Muscle layer of colon (tissue), 2 donors: Measurements from ENCODE around the gene AMN.

Source experiments
- H3K27ac ChIP-seq: one replicate; pipeline ENCODE4 v1.7.0; 2013; ENCODE audit warnings: low read depth, mild to moderate bottlenecking, low read length, moderate library complexity
- H3K27me3 ChIP-seq, 2 donors: one replicate each; pipeline ENCODE4 v1.7.0; 2013; ENCODE audit warnings: low read length in 2 of 2, mild to moderate bottlenecking in 2 of 2; ENCODE audit not compliant: insufficient read depth in 2 of 2, control insufficient read depth in 1 of 2
- H3K36me3 ChIP-seq: one replicate; pipeline ENCODE4 v1.7.0; 2013; ENCODE audit warnings: mild to moderate bottlenecking, low read length; ENCODE audit not compliant: insufficient read depth
- H3K4me1 ChIP-seq: one replicate; pipeline ENCODE4 v1.7.0; 2013; ENCODE audit warnings: mild to moderate bottlenecking, low read length; ENCODE audit not compliant: insufficient read depth
- H3K4me3 ChIP-seq, 2 donors: one replicate each; pipeline ENCODE4 v1.7.0; 2013; ENCODE audit warnings: low read length in 2 of 2, low read depth in 1 of 2, mild to moderate bottlenecking in 1 of 2, moderate library complexity in 1 of 2
- H3K9ac ChIP-seq: one replicate; pipeline ENCODE4 v1.7.0; 2013; ENCODE audit warnings: low read length
- H3K9me3 ChIP-seq: one replicate; pipeline ENCODE4 v1.7.0; 2013; ENCODE audit warnings: mild to moderate bottlenecking, low read length
- donor health status: abdominal sarcoma.
- donor health status: Adenocarcinoma of cecum.

Gene AMN

GRCh38 chr14:102916347-102917055, 6.0 kb upstream of the AMN start:
- H3K9ac ChIP-seq: no peak overlapping the region
- no peaks in the 10 kb centered on the region for H3K36me3 ChIP-seq
- H3K27me3 ChIP-seq: no peaks in the 10 kb centered on the region
- no peaks in the 10 kb centered on the region for H3K4me1 ChIP-seq
- H3K27ac ChIP-seq: no peak overlapping the region
- H3K9me3 ChIP-seq: no peaks in the 10 kb centered on the region
- no peak overlapping the region for H3K4me3 ChIP-seq

- H3K36me3 ChIP-seq: no peaks in the 10 kb centered on the region
- no peaks in the 10 kb centered on the region for H3K9me3 ChIP-seq
- no peak overlapping the region for H3K9ac ChIP-seq
- H3K4me3 ChIP-seq: no peak overlapping the region
- no peak overlapping the region for H3K27ac ChIP-seq
- H3K4me1 ChIP-seq: no peaks in the 10 kb centered on the region
- H3K27me3 ChIP-seq: peaks cover 0 to 3% of the 10 kb centered on the region in 2 donors
Observed at GRCh38 chr14:102917056-102917385, 5.4 kb upstream of the AMN start.

- H3K4me1 ChIP-seq: no peaks in the 10 kb centered on the region
- no peaks in the 10 kb centered on the region for H3K9me3 ChIP-seq
- H3K9ac ChIP-seq: no peak overlapping the region
- no peak overlapping the region for H3K4me3 ChIP-seq
- peaks cover 0 to 9% of the 10 kb centered on the region in 2 donors for H3K27me3 ChIP-seq
- no peak overlapping the region for H3K27ac ChIP-seq
- no peaks in the 10 kb centered on the region for H3K36me3 ChIP-seq
Observed at GRCh38 chr14:102917469-102918211, 4.8 kb upstream of the AMN start.

GRCh38 chr14:102918438-102918837, 4.0 kb upstream of the AMN start:
- Histone ChIP-seq H3K4me3 (no peak overlapping the region), H3K27me3 (peaks cover 0 to 17% of the 10 kb centered on the region in 2 donors), H3K36me3 (no peaks in the 10 kb centered on the region), H3K9me3 (no peaks in the 10 kb centered on the region), H3K9ac (no peak overlapping the region), H3K4me1 (no peaks in the 10 kb centered on the region), H3K27ac (no peak overlapping the region)

- H3K9me3 ChIP-seq: no peaks in the 10 kb centered on the region
- H3K9ac ChIP-seq: no peak overlapping the region
- peaks cover 9 to 37% of the 10 kb centered on the region in 2 donors for H3K27me3 ChIP-seq
- H3K27ac ChIP-seq: no peak overlapping the region
- H3K36me3 ChIP-seq: no peaks in the 10 kb centered on the region
- no peaks in the 10 kb centered on the region for H3K4me1 ChIP-seq
- no peak overlapping the region for H3K4me3 ChIP-seq
Observed at GRCh38 chr14:102920273-102920997, 2.0 kb upstream of the AMN start.

GRCh38 chr14:102920998-102921304, 1.5 kb upstream of the AMN start:
- peaks cover 9 to 40% of the 10 kb centered on the region in 2 donors for H3K27me3 ChIP-seq
- H3K36me3 ChIP-seq: no peaks in the 10 kb centered on the region
- no peak overlapping the region for H3K27ac ChIP-seq
- no peak overlapping the region for H3K4me3 ChIP-seq
- H3K9ac ChIP-seq: no peak overlapping the region
- no peaks in the 10 kb centered on the region for H3K4me1 ChIP-seq
- no peaks in the 10 kb centered on the region for H3K9me3 ChIP-seq

GRCh38 chr14:102923201-102923924, 900 bp downstream of the AMN start:
- Histone ChIP-seq H3K27me3 (peaks cover 9 to 52% of the 10 kb centered on the region in 2 donors), H3K4me3 (no peak overlapping the region), H3K4me1 (no peaks in the 10 kb centered on the region), H3K36me3 (no peaks in the 10 kb centered on the region), H3K9ac (no peak overlapping the region), H3K27ac (no peak overlapping the region), H3K9me3 (no peaks in the 10 kb centered on the region)

- H3K36me3 ChIP-seq: no peaks in the 10 kb centered on the region
- H3K27ac ChIP-seq: no peak overlapping the region
- H3K4me1 ChIP-seq: peaks cover 4% of the 10 kb centered on the region
- no peak overlapping the region for H3K4me3 ChIP-seq
- H3K27me3 ChIP-seq: peaks cover 9 to 59% of the 10 kb centered on the region in 2 donors
- H3K9me3 ChIP-seq: no peaks in the 10 kb centered on the region
- H3K9ac ChIP-seq: no peak overlapping the region
Observed at GRCh38 chr14:102923925-102924486, 1.5 kb downstream of the AMN start.

- Histone ChIP-seq H3K9ac (no peak overlapping the region), H3K4me3 (no peak overlapping the region), H3K27me3 (peaks cover 9 to 68% of the 10 kb centered on the region in 2 donors)
Observed at GRCh38 chr14:102924632-102925588, 2.4 kb downstream of the AMN start.

GRCh38 chr14:102925646-102926045, 3.2 kb downstream of the AMN start:
- H3K9me3 ChIP-seq: no peaks in the 10 kb centered on the region
- H3K4me3 ChIP-seq: no peak overlapping the region
- peaks cover 10% of the 10 kb centered on the region for H3K4me1 ChIP-seq
- H3K27ac ChIP-seq: no peak overlapping the region
- H3K27me3 ChIP-seq: peaks cover 9 to 75% of the 10 kb centered on the region in 2 donors
- no peaks in the 10 kb centered on the region for H3K36me3 ChIP-seq
- no peak overlapping the region for H3K9ac ChIP-seq

More at GRCh38 chr14:102924632-102925588, 2.4 kb downstream of the AMN start:
- Histone ChIP-seq H3K9me3 (no peaks in the 10 kb centered on the region), H3K27ac (no peak overlapping the region), H3K4me1 (peaks cover 10% of the 10 kb centered on the region), H3K36me3 (no peaks in the 10 kb centered on the region)
